Chondrocyte (in vitro differentiated cells): ENCODE results near the gene PLXDC2. TPM values are rescaled to one million over a fixed set of nuclear protein-coding genes. Genes with fewer than 3 reads are reported as not detected.
"Not testable (repeated sequence)": the region's sequence is repeated elsewhere in the genome, so short reads cannot be mapped to it uniquely, and the experiment has no call there.

Experiments
- DNase-seq: peaks from one replicate; pipeline ENCODE4 v3.0.0; 2021; ENCODE audit warnings: mixed read lengths, low spot score
- H3K27ac Mint-ChIP-seq: one replicate; pipeline ENCODE4 v1.8.0; 2021; ENCODE audit warnings: mild to moderate bottlenecking, moderate library complexity, mixed read lengths; ENCODE audit not compliant: unreplicated experiment
- H3K27me3 Mint-ChIP-seq: 2 replicates; pipeline ENCODE4 v1.8.0; 2021; ENCODE audit warnings: low read depth, mixed read lengths
- H3K36me3 Mint-ChIP-seq: 2 replicates; pipeline ENCODE4 v1.8.0; 2021; ENCODE audit warnings: low read depth, mixed read lengths
- H3K4me1 Mint-ChIP-seq: 2 replicates; pipeline ENCODE4 v1.8.0; 2021; ENCODE audit warnings: low read depth, mild to moderate bottlenecking, mixed read lengths
- H3K4me3 Mint-ChIP-seq: one replicate; pipeline ENCODE4 v1.8.0; 2021; ENCODE audit warnings: mild to moderate bottlenecking, moderate library complexity, mixed read lengths; ENCODE audit not compliant: unreplicated experiment
- H3K9me3 Mint-ChIP-seq: 2 replicates; pipeline ENCODE4 v1.8.0; 2021; ENCODE audit warnings: low read depth, mixed read lengths
- total RNA-seq: library from RNA; stranded (reverse); gene quantifications from 3 replicates; pipeline ENCODE4 v1.2.1, GENCODE V29; 2021
- TF ChIP-seq, protein P1 (sequence below): fragments of 200-600 bp; sonication (generic); IDR thresholded peaks from 2 replicates; pipeline ENCODE4 v1.5.0; 2021; ENCODE audit warnings: antibody characterized with exemption, mild to moderate bottlenecking, moderate library complexity

PLXDC2 gene
- total RNA-seq, 1 donor from 2014 or later = 88.5 TPM

- no peaks in the 10 kb centered on the region for H3K36me3 Mint-ChIP-seq
- DNase-seq = no peak
- TF ChIP-seq, protein P1, sequence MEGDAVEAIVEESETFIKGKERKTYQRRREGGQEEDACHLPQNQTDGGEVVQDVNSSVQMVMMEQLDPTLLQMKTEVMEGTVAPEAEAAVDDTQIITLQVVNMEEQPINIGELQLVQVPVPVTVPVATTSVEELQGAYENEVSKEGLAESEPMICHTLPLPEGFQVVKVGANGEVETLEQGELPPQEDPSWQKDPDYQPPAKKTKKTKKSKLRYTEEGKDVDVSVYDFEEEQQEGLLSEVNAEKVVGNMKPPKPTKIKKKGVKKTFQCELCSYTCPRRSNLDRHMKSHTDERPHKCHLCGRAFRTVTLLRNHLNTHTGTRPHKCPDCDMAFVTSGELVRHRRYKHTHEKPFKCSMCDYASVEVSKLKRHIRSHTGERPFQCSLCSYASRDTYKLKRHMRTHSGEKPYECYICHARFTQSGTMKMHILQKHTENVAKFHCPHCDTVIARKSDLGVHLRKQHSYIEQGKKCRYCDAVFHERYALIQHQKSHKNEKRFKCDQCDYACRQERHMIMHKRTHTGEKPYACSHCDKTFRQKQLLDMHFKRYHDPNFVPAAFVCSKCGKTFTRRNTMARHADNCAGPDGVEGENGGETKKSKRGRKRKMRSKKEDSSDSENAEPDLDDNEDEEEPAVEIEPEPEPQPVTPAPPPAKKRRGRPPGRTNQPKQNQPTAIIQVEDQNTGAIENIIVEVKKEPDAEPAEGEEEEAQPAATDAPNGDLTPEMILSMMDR = no peak
- H3K27ac Mint-ChIP-seq = no peak overlapping the region
- no peaks in the 10 kb centered on the region for H3K27me3 Mint-ChIP-seq
- peaks cover 21% of the 10 kb centered on the region for H3K4me1 Mint-ChIP-seq
- H3K4me3 Mint-ChIP-seq = no peak overlapping the region
- no peaks in the 10 kb centered on the region for H3K9me3 Mint-ChIP-seq
Measured at GRCh38 chr10:19993714-19994315, 177.6 kb downstream of the PLXDC2 start.

GRCh38 chr10:19998482-19998881, 182.2 kb downstream of the PLXDC2 start:
- Mint-ChIP-seq H3K27ac (no peak overlapping the region), H3K36me3 (peaks cover 11% of the 10 kb centered on the region), H3K4me3 (no peak overlapping the region), H3K4me1 (peaks cover 46% of the 10 kb centered on the region), H3K27me3 (no peaks in the 10 kb centered on the region), H3K9me3 (no peaks in the 10 kb centered on the region)
- TF ChIP-seq, protein P1 = no peak
- no peak for DNase-seq

DNA sequence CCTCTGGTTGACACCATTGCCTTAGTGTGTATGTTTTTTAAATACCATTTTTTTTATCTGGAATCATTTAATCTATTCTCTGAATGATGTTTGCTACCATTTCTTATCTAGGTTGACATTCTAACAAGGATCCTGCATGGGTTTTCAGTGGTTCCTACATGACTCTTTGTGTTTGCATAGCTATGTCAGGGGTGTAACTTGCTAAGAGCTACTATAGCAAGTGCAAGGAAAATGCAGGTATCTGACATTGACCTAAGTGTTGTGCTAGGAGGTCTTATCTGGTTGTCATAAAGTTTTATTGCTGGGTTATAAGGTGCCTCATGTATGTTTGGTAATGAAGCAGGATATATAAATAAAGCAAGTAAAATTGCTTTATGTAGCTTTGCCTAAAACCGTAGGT, 183.2 kb downstream of the PLXDC2 start:
- no peaks in the 10 kb centered on the region for H3K27me3 Mint-ChIP-seq
- peaks cover 53% of the 10 kb centered on the region for H3K4me1 Mint-ChIP-seq
- H3K4me3 Mint-ChIP-seq = no peak overlapping the region
- DNase-seq = no peak
- H3K36me3 Mint-ChIP-seq = peaks cover 12% of the 10 kb centered on the region
- no peak overlapping the region for H3K27ac Mint-ChIP-seq
- TF ChIP-seq, protein P1 = no peak
- no peaks in the 10 kb centered on the region for H3K9me3 Mint-ChIP-seq

DNA sequence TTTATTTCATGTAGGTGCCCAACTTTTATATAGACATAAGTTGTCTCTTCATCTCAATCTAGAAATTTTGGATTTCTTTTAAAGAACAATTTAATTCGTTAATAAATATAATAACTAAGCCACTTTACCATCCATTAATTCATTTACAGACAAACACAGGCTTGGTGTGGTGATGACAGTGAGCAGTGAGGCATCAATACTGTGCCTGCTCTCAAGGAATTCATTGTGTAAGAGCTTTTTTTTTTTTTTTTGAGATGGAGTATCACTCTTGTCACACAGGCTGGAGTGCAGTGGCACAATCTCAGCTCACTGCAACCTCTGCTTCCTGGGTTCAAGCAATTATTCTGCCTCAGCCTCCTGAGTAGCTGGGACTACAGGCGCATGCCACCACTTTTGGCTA, 185.8 kb downstream of the PLXDC2 start:
- peaks cover 12% of the 10 kb centered on the region for H3K36me3 Mint-ChIP-seq
- not testable (repeated sequence) for H3K27me3 Mint-ChIP-seq, H3K4me3 Mint-ChIP-seq, H3K27ac Mint-ChIP-seq, DNase-seq, H3K9me3 Mint-ChIP-seq
- H3K4me1 Mint-ChIP-seq = peaks cover 64% of the 10 kb centered on the region

DNA sequence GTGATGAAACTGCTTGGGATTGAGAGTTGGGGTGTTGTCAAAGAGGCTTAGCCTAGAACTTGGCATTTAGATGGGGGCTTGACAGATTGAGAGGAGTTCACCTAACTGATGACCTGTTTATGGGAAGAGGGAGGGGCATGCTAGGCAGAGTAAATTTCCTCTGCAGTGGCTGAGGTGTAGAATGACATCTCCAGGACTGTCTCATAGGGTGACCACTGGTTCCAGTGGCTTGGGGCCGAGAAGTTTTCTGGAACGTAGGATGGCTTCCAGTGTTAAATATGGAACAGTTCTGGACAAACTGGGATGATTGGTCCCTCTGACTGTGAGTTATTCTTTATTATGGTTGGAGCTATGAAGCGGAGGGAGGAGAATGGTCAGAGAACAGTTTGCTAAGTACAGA, 186.4 kb downstream of the PLXDC2 start:
- no peaks in the 10 kb centered on the region for H3K27me3 Mint-ChIP-seq
- H3K4me3 Mint-ChIP-seq = no peak overlapping the region
- H3K4me1 Mint-ChIP-seq = peaks cover 70% of the 10 kb centered on the region
- TF ChIP-seq, protein P1 = no peak
- H3K36me3 Mint-ChIP-seq = peaks cover 12% of the 10 kb centered on the region
- peak overlapping the region; percentile 70 for H3K27ac Mint-ChIP-seq
- no peaks in the 10 kb centered on the region for H3K9me3 Mint-ChIP-seq
- no peak for DNase-seq

- Mint-ChIP-seq H3K9me3 (no peaks in the 10 kb centered on the region), H3K4me1 (peaks cover 68% of the 10 kb centered on the region), H3K36me3 (peaks cover 12% of the 10 kb centered on the region), H3K4me3 (peak overlapping the region; percentile 29), H3K27me3 (no peaks in the 10 kb centered on the region), H3K27ac (peak overlapping the region; percentile 90)
- DNase-seq = no peak
- TF ChIP-seq, protein P1 = no peak
Measured at GRCh38 chr10:20004087-20004523, 187.9 kb downstream of the PLXDC2 start.
